Measurements from ENCODE around the gene MEIS2.

The MEIS2 gene

DNA sequence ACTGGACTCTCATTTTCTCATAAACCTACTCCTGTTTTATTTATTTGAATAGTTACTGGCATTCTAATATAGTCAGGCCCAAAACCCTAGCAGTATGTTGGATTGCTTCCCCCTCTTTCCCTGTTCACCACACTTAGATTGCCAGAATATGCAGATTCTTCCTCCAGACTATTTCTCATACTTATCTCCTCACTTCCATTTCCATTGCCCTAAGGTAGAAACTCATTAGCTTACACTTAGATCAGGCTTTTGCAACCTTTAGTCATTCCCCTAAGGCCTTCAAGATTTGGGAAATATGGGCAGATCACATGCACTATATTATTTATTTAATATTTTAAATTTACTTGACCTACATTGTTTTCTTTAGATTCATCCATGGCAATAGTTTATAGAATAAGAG is 98.9 kb downstream of the MEIS2 start:
- TF ChIP-seq, protein P1, sequence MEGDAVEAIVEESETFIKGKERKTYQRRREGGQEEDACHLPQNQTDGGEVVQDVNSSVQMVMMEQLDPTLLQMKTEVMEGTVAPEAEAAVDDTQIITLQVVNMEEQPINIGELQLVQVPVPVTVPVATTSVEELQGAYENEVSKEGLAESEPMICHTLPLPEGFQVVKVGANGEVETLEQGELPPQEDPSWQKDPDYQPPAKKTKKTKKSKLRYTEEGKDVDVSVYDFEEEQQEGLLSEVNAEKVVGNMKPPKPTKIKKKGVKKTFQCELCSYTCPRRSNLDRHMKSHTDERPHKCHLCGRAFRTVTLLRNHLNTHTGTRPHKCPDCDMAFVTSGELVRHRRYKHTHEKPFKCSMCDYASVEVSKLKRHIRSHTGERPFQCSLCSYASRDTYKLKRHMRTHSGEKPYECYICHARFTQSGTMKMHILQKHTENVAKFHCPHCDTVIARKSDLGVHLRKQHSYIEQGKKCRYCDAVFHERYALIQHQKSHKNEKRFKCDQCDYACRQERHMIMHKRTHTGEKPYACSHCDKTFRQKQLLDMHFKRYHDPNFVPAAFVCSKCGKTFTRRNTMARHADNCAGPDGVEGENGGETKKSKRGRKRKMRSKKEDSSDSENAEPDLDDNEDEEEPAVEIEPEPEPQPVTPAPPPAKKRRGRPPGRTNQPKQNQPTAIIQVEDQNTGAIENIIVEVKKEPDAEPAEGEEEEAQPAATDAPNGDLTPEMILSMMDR (IDR thresholded peaks at IDR 0.05; ENCODE audit: poor library complexity, severe bottlenecking) = no peak
- no peak for ATAC-seq (ENCODE audit: low read depth)
- no peaks in the 10 kb centered on the region for H3K4me1 ChIP-seq (ENCODE audit: insufficient read depth, poor library complexity, severe bottlenecking)
- no peak for DNase-seq (ENCODE audit: low spot score)
- no peak overlapping the region for H3K4me3 ChIP-seq (ENCODE audit: severe bottlenecking)
- no peaks in the 10 kb centered on the region for H3K36me3 ChIP-seq (ENCODE audit: low read depth)
- no peak overlapping the region for H3K27ac ChIP-seq (ENCODE audit: poor library complexity, severe bottlenecking)
- no peaks in the 10 kb centered on the region for H3K9me3 ChIP-seq (ENCODE audit: severe bottlenecking)
- H3K27me3 ChIP-seq (ENCODE audit: insufficient read depth, poor library complexity, severe bottlenecking) = no peaks in the 10 kb centered on the region

DNA sequence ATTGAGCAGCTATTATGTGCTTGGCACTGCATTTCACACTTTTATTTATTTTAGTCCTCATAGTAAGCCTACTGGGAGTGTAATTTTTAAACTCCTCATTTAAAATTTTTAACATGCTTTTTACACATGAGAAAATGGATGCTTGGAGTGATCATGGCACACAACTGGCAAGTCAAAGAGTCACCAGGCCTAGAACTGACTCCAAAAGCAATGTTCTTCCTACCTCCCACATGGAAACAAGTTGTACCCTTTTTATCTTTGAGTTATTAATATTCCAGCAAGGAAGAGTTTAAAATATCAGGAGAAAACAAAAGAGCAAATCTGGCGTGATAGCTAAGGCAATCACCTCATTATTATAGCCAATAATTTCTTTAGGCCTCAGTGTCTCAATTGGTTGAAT is 100.6 kb downstream of the MEIS2 start:
- Histone ChIP-seq H3K4me3 (ENCODE audit: severe bottlenecking) (no peak overlapping the region), H3K4me1 (ENCODE audit: insufficient read depth, poor library complexity, severe bottlenecking) (no peaks in the 10 kb centered on the region), H3K27ac (ENCODE audit: poor library complexity, severe bottlenecking) (no peak overlapping the region), H3K9me3 (ENCODE audit: severe bottlenecking) (no peaks in the 10 kb centered on the region), H3K36me3 (ENCODE audit: low read depth) (no peaks in the 10 kb centered on the region), H3K27me3 (ENCODE audit: insufficient read depth, poor library complexity, severe bottlenecking) (no peaks in the 10 kb centered on the region)
- no peak for DNase-seq (ENCODE audit: low spot score)
- TF ChIP-seq, protein P1 (IDR thresholded peaks at IDR 0.05; ENCODE audit: poor library complexity, severe bottlenecking) = no peak
- no peak for ATAC-seq (ENCODE audit: low read depth)

DNA sequence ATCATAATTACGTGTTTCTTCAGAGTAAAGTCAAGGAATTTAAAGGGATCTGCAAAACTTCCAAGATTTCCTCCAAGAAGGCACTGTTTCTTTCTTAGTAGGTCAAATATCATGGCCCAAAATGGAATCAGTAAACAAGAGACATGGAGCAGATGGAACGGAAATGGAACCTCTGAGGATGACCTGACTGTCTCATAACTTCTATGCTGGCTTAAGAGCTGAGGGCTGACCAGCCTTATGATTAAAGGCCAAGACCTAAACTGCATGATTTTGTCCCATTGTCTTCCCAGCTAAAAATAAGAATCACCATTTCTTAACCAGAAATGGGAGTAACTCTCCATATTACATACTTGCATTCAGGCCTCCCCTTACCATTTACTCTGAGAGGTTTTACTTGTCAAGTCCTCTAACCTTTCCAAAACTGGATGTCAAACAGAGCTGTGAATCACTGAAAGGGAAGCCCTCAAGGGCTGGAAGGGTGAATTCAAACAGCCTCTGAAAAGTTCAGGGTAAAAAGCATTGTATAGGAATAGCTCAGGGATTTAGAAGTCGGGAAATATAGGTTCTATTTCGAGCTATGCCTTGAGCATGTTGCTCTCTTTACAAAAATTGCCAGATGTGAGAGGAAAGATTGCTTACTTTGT is 103.7 kb downstream of the MEIS2 start:
- no peaks in the 10 kb centered on the region for H3K36me3 ChIP-seq (ENCODE audit: low read depth)
- H3K27ac ChIP-seq (ENCODE audit: poor library complexity, severe bottlenecking) = no peak overlapping the region
- H3K4me1 ChIP-seq (ENCODE audit: insufficient read depth, poor library complexity, severe bottlenecking) = no peaks in the 10 kb centered on the region
- TF ChIP-seq, protein P1 (IDR thresholded peaks at IDR 0.05; ENCODE audit: poor library complexity, severe bottlenecking) = no peak
- no peaks in the 10 kb centered on the region for H3K9me3 ChIP-seq (ENCODE audit: severe bottlenecking)
- H3K27me3 ChIP-seq (ENCODE audit: insufficient read depth, poor library complexity, severe bottlenecking) = no peaks in the 10 kb centered on the region
- no peak for ATAC-seq (ENCODE audit: low read depth)
- no peak overlapping the region for H3K4me3 ChIP-seq (ENCODE audit: severe bottlenecking)
- DNase-seq (ENCODE audit: low spot score) = no peak

DNA sequence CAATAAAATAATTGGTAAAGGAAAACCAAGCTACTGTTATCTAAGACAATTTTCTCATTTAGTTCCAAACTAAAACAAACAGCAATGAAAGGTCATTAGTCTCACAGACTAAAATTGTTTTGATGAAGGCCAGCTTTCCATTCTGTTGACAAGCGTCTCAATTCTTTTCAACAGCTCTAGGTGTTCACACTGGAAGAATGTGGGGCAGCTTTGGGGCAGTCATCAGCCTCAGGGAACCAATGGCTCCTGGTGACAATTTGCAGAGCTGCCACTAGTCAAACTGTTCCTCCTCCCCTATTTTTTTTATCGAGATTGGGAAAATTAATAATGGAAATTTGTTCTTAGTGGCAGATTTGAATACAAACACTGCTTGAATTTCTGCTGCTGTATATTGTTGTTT is 104.2 kb downstream of the MEIS2 start:
- no peaks in the 10 kb centered on the region for H3K27me3 ChIP-seq (ENCODE audit: insufficient read depth, poor library complexity, severe bottlenecking)
- no peak overlapping the region for H3K27ac ChIP-seq (ENCODE audit: poor library complexity, severe bottlenecking)
- no peak for ATAC-seq (ENCODE audit: low read depth)
- TF ChIP-seq, protein P1 (IDR thresholded peaks at IDR 0.05; ENCODE audit: poor library complexity, severe bottlenecking) = no peak
- no peak for DNase-seq (ENCODE audit: low spot score)
- H3K4me3 ChIP-seq (ENCODE audit: severe bottlenecking) = no peak overlapping the region
- no peaks in the 10 kb centered on the region for H3K9me3 ChIP-seq (ENCODE audit: severe bottlenecking)
- H3K36me3 ChIP-seq (ENCODE audit: low read depth) = no peaks in the 10 kb centered on the region
- H3K4me1 ChIP-seq (ENCODE audit: insufficient read depth, poor library complexity, severe bottlenecking) = no peaks in the 10 kb centered on the region

DNA sequence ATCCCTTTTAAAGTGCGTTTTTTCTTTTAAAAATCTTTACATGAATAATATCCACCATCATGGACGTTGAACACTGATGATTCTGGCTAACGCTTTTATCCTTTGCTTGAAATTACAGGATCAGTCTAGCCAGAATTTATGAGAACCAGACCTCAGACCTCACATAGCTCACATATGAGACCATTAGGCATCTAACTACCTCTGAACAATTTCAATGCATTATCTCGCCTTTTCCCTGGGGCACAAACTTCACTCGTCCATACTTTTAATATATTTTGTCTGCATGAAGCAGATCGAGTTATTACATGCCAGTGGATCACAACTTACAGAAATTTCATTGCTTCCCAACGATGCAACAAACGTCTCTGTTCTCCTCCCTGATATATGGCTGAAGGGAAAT is 105.6 kb downstream of the MEIS2 start:
- no peak for ATAC-seq (ENCODE audit: low read depth)
- Histone ChIP-seq H3K9me3 (ENCODE audit: severe bottlenecking) (no peaks in the 10 kb centered on the region), H3K36me3 (ENCODE audit: low read depth) (no peaks in the 10 kb centered on the region), H3K4me1 (ENCODE audit: insufficient read depth, poor library complexity, severe bottlenecking) (no peaks in the 10 kb centered on the region), H3K27me3 (ENCODE audit: insufficient read depth, poor library complexity, severe bottlenecking) (no peaks in the 10 kb centered on the region), H3K27ac (ENCODE audit: poor library complexity, severe bottlenecking) (no peak overlapping the region), H3K4me3 (ENCODE audit: severe bottlenecking) (no peak overlapping the region)
- DNase-seq (ENCODE audit: low spot score) = no peak
- TF ChIP-seq, protein P1 (IDR thresholded peaks at IDR 0.05; ENCODE audit: poor library complexity, severe bottlenecking) = no peak

Measured in RWPE2 (cell line).